ENCODE data around the gene HDGF.

The HDGF gene

GRCh38 chr1:156785458-156785857, 34.0 kb upstream of the HDGF start:
- H3K36me3 ChIP-seq (ENCODE audit: insufficient read depth, low read length): peaks cover 73% of the 10 kb centered on the region

GRCh38 chr1:156781585-156782186, 30.2 kb upstream of the HDGF start:
- H4K20me1 ChIP-seq (ENCODE audit: insufficient read depth, low read length): no peaks in the 10 kb centered on the region
- peaks cover 10% of the 10 kb centered on the region for H3K4me1 ChIP-seq (ENCODE audit: insufficient read depth, low read length, severe bottlenecking)
- H3K9me2 ChIP-seq (ENCODE audit: low read depth, low read length): no peaks in the 10 kb centered on the region
- peaks cover 49% of the 10 kb centered on the region for H3K36me3 ChIP-seq (ENCODE audit: insufficient read depth, low read length)
- no peaks in the 10 kb centered on the region for H3F3A ChIP-seq (ENCODE audit: insufficient read depth, low read length)
- no peak for TF ChIP-seq CTCF (IDR thresholded peaks at IDR 0.05; ENCODE audit: low read length)
- TF ChIP-seq EZH2 (IDR thresholded peaks at IDR 0.05; ENCODE audit: borderline replicate concordance, low read length): no peak
- no peak overlapping the region for H2AFZ ChIP-seq (ENCODE audit: low read length)
- no peaks in the 10 kb centered on the region for H3K27me3 ChIP-seq (ENCODE audit: insufficient read depth, low read length)
- no peaks in the 10 kb centered on the region for H3K9me3 ChIP-seq (ENCODE audit: low read length)
- H3K4me3 ChIP-seq (ENCODE audit: low read depth, low read length, poor library complexity, severe bottlenecking): no peak overlapping the region
- no peak overlapping the region for H3K4me2 ChIP-seq (ENCODE audit: low read length)
- H3K27ac ChIP-seq (ENCODE audit: low read depth, low read length, poor library complexity, severe bottlenecking): no peak overlapping the region
- no peak overlapping the region for H3K9ac ChIP-seq (ENCODE audit: low read length)
- peaks cover 40% of the 10 kb centered on the region for H3K79me2 ChIP-seq (ENCODE audit: insufficient read depth, low read length)

More at GRCh38 chr1:156785458-156785857, 34.0 kb upstream of the HDGF start:
- Histone ChIP-seq H3K4me2 (ENCODE audit: low read length) (no peak overlapping the region), H4K20me1 (ENCODE audit: insufficient read depth, low read length) (no peaks in the 10 kb centered on the region), H3K4me1 (ENCODE audit: insufficient read depth, low read length, severe bottlenecking) (no peaks in the 10 kb centered on the region), H3K9me3 (ENCODE audit: low read length) (no peaks in the 10 kb centered on the region), H3K4me3 (ENCODE audit: low read depth, low read length, poor library complexity, severe bottlenecking) (no peak overlapping the region), H3F3A (ENCODE audit: insufficient read depth, low read length) (no peaks in the 10 kb centered on the region), H3K9me2 (ENCODE audit: low read depth, low read length) (no peaks in the 10 kb centered on the region), H3K27me3 (ENCODE audit: insufficient read depth, low read length) (no peaks in the 10 kb centered on the region), H3K79me2 (ENCODE audit: insufficient read depth, low read length) (peaks cover 10% of the 10 kb centered on the region; the same call in 1 of the 2 replicates), H3K27ac (ENCODE audit: low read depth, low read length, poor library complexity, severe bottlenecking) (no peak overlapping the region), H2AFZ (ENCODE audit: low read length) (no peak overlapping the region), H3K9ac (ENCODE audit: low read length) (no peak overlapping the region)
- TF ChIP-seq EZH2 (IDR thresholded peaks at IDR 0.05; ENCODE audit: borderline replicate concordance, low read length) (no peak), CTCF (IDR thresholded peaks at IDR 0.05; ENCODE audit: low read length) (no peak)

- TF ChIP-seq CTCF (IDR thresholded peaks at IDR 0.05; ENCODE audit: low read length) (no peak), EZH2 (IDR thresholded peaks at IDR 0.05; ENCODE audit: borderline replicate concordance, low read length) (no peak)
- Histone ChIP-seq H3F3A (ENCODE audit: insufficient read depth, low read length) (no peaks in the 10 kb centered on the region), H3K36me3 (ENCODE audit: insufficient read depth, low read length) (peaks cover 32% of the 10 kb centered on the region), H3K4me2 (ENCODE audit: low read length) (no peak overlapping the region), H3K4me1 (ENCODE audit: insufficient read depth, low read length, severe bottlenecking) (peaks cover 20% of the 10 kb centered on the region), H4K20me1 (ENCODE audit: insufficient read depth, low read length) (no peaks in the 10 kb centered on the region), H3K9me3 (ENCODE audit: low read length) (no peaks in the 10 kb centered on the region), H3K9ac (ENCODE audit: low read length) (no peak overlapping the region), H3K27me3 (ENCODE audit: insufficient read depth, low read length) (no peaks in the 10 kb centered on the region), H3K4me3 (ENCODE audit: low read depth, low read length, poor library complexity, severe bottlenecking) (no peak overlapping the region), H3K79me2 (ENCODE audit: insufficient read depth, low read length) (peaks cover 70% of the 10 kb centered on the region), H3K27ac (ENCODE audit: low read depth, low read length, poor library complexity, severe bottlenecking) (no peak overlapping the region), H3K9me2 (ENCODE audit: low read depth, low read length) (no peaks in the 10 kb centered on the region), H2AFZ (ENCODE audit: low read length) (no peak overlapping the region)
Observed at GRCh38 chr1:156777573-156777972, 26.1 kb upstream of the HDGF start.
